SK-N-MC (cell line): ENCODE measurements around the gene MAEA.

Source experiments
- EZH2 ChIP-seq: fragments of 200-600 bp; sonication (generic); IDR thresholded peaks from one replicate; pipeline ENCODE4 v1.6.1; 2017; ENCODE audit warnings: antibody characterized with exemption
- POLR2AphosphoS5 ChIP-seq: IDR thresholded peaks from 2 replicates; pipeline ENCODE4 v1.6.1; 2012; ENCODE audit warnings: mild to moderate bottlenecking, low read depth, low read length, borderline replicate concordance

GRCh38 chr4:1376391-1376840 lies 86.7 kb downstream of the MAEA start:
- no peak for TF ChIP-seq POLR2AphosphoS5
- no peak for TF ChIP-seq EZH2
